Loucy (cell line): ENCODE results near the gene TNRC6B.
"Not testable (repeated sequence)": the region's sequence is repeated elsewhere in the genome, so short reads cannot be mapped to it uniquely, and the experiment has no call there.

Experiments used
- H2AFZ ChIP-seq: fragments of 200-600 bp; sonication (generic); 2 replicates; pipeline ENCODE4 v1.6.0; 2016; ENCODE audit warnings: antibody characterized with exemption, mild to moderate bottlenecking, low read length, moderate library complexity
- H3F3A ChIP-seq: fragments of 200-600 bp; 2 replicates; pipeline ENCODE4 v1.6.0; 2016; ENCODE audit warnings: antibody characterized with exemption, low read depth, mild to moderate bottlenecking
- H3K27me3 ChIP-seq: fragments of 200-600 bp; sonication (generic); 2 replicates; pipeline ENCODE4 v1.6.1; 2014; ENCODE audit warnings: low read length, mild to moderate bottlenecking; ENCODE audit not compliant: insufficient read depth, poor library complexity, severe bottlenecking
- H3K36me3 ChIP-seq: fragments of 200-600 bp; sonication (generic); 2 replicates; pipeline ENCODE4 v1.6.1; 2016; ENCODE audit warnings: low read length; ENCODE audit not compliant: insufficient read depth
- H3K4me1 ChIP-seq: fragments of 200-600 bp; sonication (generic); 2 replicates; pipeline ENCODE4 v1.5.1; 2014; ENCODE audit warnings: low read length, mild to moderate bottlenecking; ENCODE audit not compliant: insufficient read depth, poor library complexity, severe bottlenecking
- H3K4me2 ChIP-seq: fragments of 200-600 bp; sonication (generic); 2 replicates; pipeline ENCODE4 v1.6.0; 2014; ENCODE audit warnings: antibody characterized with exemption, low read length, low read depth, mild to moderate bottlenecking; ENCODE audit not compliant: poor library complexity, severe bottlenecking
- H3K4me3 ChIP-seq: fragments of 200-600 bp; sonication (generic); 2 replicates; pipeline ENCODE4 v1.5.1; 2014; ENCODE audit warnings: low read length, mild to moderate bottlenecking, mixed read lengths; ENCODE audit not compliant: poor library complexity, severe bottlenecking
- H3K79me2 ChIP-seq: fragments of 200-600 bp; sonication (generic); 2 replicates; pipeline ENCODE4 v1.6.1; 2014; ENCODE audit warnings: low read length; ENCODE audit not compliant: insufficient read depth
- H3K9ac ChIP-seq: fragments of 200-600 bp; sonication (generic); 2 replicates; pipeline ENCODE4 v1.6.0; 2014; ENCODE audit warnings: mild to moderate bottlenecking, low read depth, low read length, moderate library complexity; ENCODE audit not compliant: poor library complexity, severe bottlenecking
- H3K9me2 ChIP-seq: fragments of 200-600 bp; sonication (generic); replicated peaks from 2 replicates; pipeline ENCODE4 v1.6.1; 2016; ENCODE audit warnings: low read depth, low read length, mixed read lengths
- H3K9me3 ChIP-seq: fragments of 200-600 bp; sonication (generic); 2 replicates; pipeline ENCODE4 v1.6.1; 2014; ENCODE audit warnings: mild to moderate bottlenecking, antibody characterized with exemption, low read length, low read depth; ENCODE audit not compliant: insufficient read depth
- H4K20me1 ChIP-seq: fragments of 200-600 bp; sonication (generic); 2 replicates; pipeline ENCODE4 v1.6.0; 2014; ENCODE audit warnings: antibody characterized with exemption, low read length, mild to moderate bottlenecking; ENCODE audit not compliant: insufficient read depth, poor library complexity, severe bottlenecking
- EZH2phosphoT487 ChIP-seq: fragments of 200-600 bp; IDR thresholded peaks from 2 replicates; pipeline ENCODE4 v1.6.1; 2018; ENCODE audit warnings: antibody characterized with exemption, mild to moderate bottlenecking, moderate library complexity, borderline replicate concordance
- TF ChIP-seq, protein P1 (sequence below): fragments of 200-600 bp; sonication (generic); conservative IDR thresholded peaks from 2 replicates; pipeline ENCODE4 v1.5.1; 2014; ENCODE audit warnings: mild to moderate bottlenecking, antibody characterized with exemption, low read length

The TNRC6B gene

DNA sequence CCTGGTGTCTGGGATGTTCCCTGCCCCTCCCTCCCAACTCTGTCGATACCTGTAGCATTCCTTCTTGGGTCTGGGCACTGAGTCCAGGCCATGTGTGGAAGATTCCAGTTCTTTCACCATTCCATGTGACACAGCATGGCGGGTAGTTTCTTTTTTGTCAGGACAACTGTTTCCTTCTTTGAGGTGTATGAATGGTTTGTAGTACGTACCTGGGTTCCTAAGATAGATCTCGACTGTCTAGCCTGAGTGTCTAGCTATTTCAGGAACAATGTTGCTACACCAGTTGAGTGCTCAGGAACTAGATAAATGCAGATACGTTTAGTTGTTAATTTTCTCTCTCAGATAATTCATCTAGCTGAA is 43.3 kb downstream of the TNRC6B start:
- no peak for TF ChIP-seq EZH2phosphoT487
- TF ChIP-seq, protein P1, sequence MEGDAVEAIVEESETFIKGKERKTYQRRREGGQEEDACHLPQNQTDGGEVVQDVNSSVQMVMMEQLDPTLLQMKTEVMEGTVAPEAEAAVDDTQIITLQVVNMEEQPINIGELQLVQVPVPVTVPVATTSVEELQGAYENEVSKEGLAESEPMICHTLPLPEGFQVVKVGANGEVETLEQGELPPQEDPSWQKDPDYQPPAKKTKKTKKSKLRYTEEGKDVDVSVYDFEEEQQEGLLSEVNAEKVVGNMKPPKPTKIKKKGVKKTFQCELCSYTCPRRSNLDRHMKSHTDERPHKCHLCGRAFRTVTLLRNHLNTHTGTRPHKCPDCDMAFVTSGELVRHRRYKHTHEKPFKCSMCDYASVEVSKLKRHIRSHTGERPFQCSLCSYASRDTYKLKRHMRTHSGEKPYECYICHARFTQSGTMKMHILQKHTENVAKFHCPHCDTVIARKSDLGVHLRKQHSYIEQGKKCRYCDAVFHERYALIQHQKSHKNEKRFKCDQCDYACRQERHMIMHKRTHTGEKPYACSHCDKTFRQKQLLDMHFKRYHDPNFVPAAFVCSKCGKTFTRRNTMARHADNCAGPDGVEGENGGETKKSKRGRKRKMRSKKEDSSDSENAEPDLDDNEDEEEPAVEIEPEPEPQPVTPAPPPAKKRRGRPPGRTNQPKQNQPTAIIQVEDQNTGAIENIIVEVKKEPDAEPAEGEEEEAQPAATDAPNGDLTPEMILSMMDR: no peak
- Histone ChIP-seq H3F3A (no peaks in the 10 kb centered on the region), H3K27me3 (no peaks in the 10 kb centered on the region), H3K9me2 (no peaks in the 10 kb centered on the region), H2AFZ (no peak overlapping the region), H3K9ac (no peak overlapping the region), H4K20me1 (peaks cover 71% of the 10 kb centered on the region), H3K79me2 (peaks cover 92% of the 10 kb centered on the region), H3K4me3 (no peak overlapping the region), H3K36me3 (no peaks in the 10 kb centered on the region; the same call in 1 of the 2 replicates), H3K9me3 (no peaks in the 10 kb centered on the region), H3K4me1 (peaks cover 6% of the 10 kb centered on the region), H3K4me2 (no peak overlapping the region)

DNA sequence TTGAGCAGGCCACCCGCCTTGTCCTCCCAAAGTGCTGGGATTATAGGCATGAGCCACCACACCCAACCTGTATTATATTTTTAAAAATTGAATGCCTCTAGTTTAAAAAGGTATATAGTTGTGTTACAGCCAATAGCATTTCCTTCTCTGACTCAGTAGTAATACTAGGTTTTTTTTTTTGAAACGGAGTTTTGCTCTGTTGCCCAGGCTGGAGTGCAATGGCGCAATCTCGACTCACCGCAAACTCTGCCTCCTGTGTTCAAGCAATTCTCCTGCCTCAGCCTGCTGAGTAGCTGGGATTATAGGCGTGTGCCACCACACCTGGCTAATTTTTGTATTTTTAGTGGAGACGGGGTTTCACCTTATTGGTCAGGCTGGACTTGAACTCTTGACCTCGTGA is 45.3 kb downstream of the TNRC6B start:
- not testable (repeated sequence) for H3K4me1 ChIP-seq

DNA sequence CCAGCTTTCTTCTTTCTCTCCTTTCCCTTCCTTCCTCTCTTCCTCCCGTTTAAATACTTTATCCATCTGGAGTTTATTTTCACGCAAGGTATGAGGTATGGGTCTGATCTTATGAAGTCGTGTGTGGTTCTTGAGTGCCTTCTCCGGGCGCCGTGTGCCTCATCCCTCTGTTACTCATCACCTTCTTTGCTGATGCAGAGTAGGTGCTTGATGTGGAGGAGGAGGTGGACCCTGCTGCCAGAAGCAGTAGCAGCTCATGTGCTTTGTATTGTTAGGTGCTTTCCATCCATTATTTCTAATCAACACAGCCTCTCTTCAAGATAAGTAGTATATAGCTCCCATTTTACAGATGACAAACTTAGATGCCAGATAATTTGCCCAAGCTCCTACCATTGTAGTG is 47.0 kb downstream of the TNRC6B start:
- H3K4me2 ChIP-seq: no peak overlapping the region
- H3K9ac ChIP-seq: no peak overlapping the region
- TF ChIP-seq EZH2phosphoT487: no peak
- TF ChIP-seq, protein P1: no peak
- H4K20me1 ChIP-seq: peaks cover 53% of the 10 kb centered on the region
- no peaks in the 10 kb centered on the region for H3K4me1 ChIP-seq
- no peak overlapping the region for H2AFZ ChIP-seq
- no peaks in the 10 kb centered on the region for H3K9me2 ChIP-seq
- H3K36me3 ChIP-seq: peaks cover 12% of the 10 kb centered on the region; the same call in 1 of the 2 replicates
- no peaks in the 10 kb centered on the region for H3K27me3 ChIP-seq
- no peak overlapping the region for H3K4me3 ChIP-seq
- no peaks in the 10 kb centered on the region for H3K9me3 ChIP-seq
- peaks cover 91% of the 10 kb centered on the region for H3K79me2 ChIP-seq
- H3F3A ChIP-seq: no peaks in the 10 kb centered on the region

More for the DNA sequence above, 45.3 kb downstream of the TNRC6B start:
- not testable (repeated sequence) for H3K36me3 ChIP-seq, H2AFZ ChIP-seq, H3F3A ChIP-seq, H3K9ac ChIP-seq, H3K27me3 ChIP-seq, H3K9me2 ChIP-seq, H3K4me2 ChIP-seq, H3K9me3 ChIP-seq, H3K4me3 ChIP-seq
- H4K20me1 ChIP-seq: peaks cover 59% of the 10 kb centered on the region
- H3K79me2 ChIP-seq: peaks cover 94% of the 10 kb centered on the region

DNA sequence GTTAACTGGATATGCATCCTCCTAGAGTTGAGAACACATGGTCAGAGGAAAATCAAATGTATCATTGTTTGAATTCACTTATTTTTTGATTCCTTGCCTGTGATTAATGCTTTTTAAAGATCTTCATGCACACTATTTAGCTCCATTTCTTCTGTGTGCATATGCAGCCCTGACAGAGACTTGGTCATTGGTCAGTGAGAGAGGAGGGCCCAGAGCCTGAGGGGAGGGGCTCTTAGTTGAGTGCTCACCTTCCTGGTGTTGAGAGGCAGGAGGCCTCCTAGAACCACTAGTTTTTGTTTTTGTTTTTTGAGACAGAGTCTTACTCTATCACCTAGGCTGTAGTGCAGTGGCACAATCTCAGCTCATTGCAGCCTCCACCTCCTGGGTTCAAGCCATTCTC is 48.9 kb downstream of the TNRC6B start:
- Histone ChIP-seq H3K4me2 (no peak overlapping the region), H2AFZ (no peak overlapping the region), H3K9ac (no peak overlapping the region), H3K9me2 (no peaks in the 10 kb centered on the region), H3K79me2 (peaks cover 91% of the 10 kb centered on the region), H4K20me1 (peaks cover 54% of the 10 kb centered on the region), H3K4me3 (no peak overlapping the region), H3K4me1 (no peaks in the 10 kb centered on the region), H3K9me3 (no peaks in the 10 kb centered on the region), H3K27me3 (no peaks in the 10 kb centered on the region), H3F3A (no peaks in the 10 kb centered on the region), H3K36me3 (peaks cover 28% of the 10 kb centered on the region)
- TF ChIP-seq, protein P1: no peak
- TF ChIP-seq EZH2phosphoT487: no peak
